GM21723 (cell line): ENCODE data around the gene NMU.
"Not testable (repeated sequence)": the region's sequence is repeated elsewhere in the genome, so short reads cannot be mapped to it uniquely, and the experiment has no call there.

ENCODE experiments used
- ATAC-seq: cut with Tn5 transposase; IDR thresholded peaks from one replicate; pipeline ENCODE4 v1.9.1; 2021; ENCODE audit warnings: mild to moderate bottlenecking, moderate library complexity; ENCODE audit not compliant: unreplicated experiment

Gene NMU

GRCh38 chr4:55625835-55626234 is 10.3 kb downstream of the NMU start:
- ATAC-seq: no peak

GRCh38 chr4:55624063-55624462 is 12.0 kb downstream of the NMU start:
- ATAC-seq: not testable (repeated sequence)

GRCh38 chr4:55618546-55619143 is 17.5 kb downstream of the NMU start:
- no peak for ATAC-seq

GRCh38 chr4:55617587-55618197 is 18.4 kb downstream of the NMU start:
- peak; percentile 100 for ATAC-seq

GRCh38 chr4:55615008-55615407 is 21.1 kb downstream of the NMU start:
- no peak for ATAC-seq

- no peak for ATAC-seq
Observed at GRCh38 chr4:55613621-55614020, 22.5 kb downstream of the NMU start.

GRCh38 chr4:55612341-55612740 is 23.8 kb downstream of the NMU start:
- no peak for ATAC-seq

GRCh38 chr4:55611358-55612059 is 24.6 kb downstream of the NMU start:
- no peak for ATAC-seq

- ATAC-seq: no peak
Observed at GRCh38 chr4:55610381-55610780, 25.7 kb downstream of the NMU start.

GRCh38 chr4:55609393-55609866 is 26.7 kb downstream of the NMU start:
- no peak for ATAC-seq

GRCh38 chr4:55608591-55608990 is 27.5 kb downstream of the NMU start:
- no peak for ATAC-seq

- ATAC-seq: no peak
Observed at GRCh38 chr4:55604996-55605395, 31.1 kb downstream of the NMU start.

GRCh38 chr4:55600640-55601039 is 35.5 kb downstream of the NMU start:
- ATAC-seq: no peak

GRCh38 chr4:55598641-55599040 is 37.5 kb downstream of the NMU start:
- ATAC-seq: no peak

GRCh38 chr4:55592014-55592413 is 44.1 kb downstream of the NMU start, which contains the start of gene PDCL2:
PDCL2 (minus strand) TSS chr4:55592245; CDS start chr4:55592109, 136 bp downstream.
- no peak for ATAC-seq

GRCh38 chr4:55588160-55588559 is 47.9 kb downstream of the NMU start:
- no peak for ATAC-seq

- ATAC-seq: not testable (repeated sequence)
Observed at GRCh38 chr4:55582773-55583172, 53.3 kb downstream of the NMU start.

GRCh38 chr4:55578341-55579010 is 57.6 kb downstream of the NMU start:
- no peak for ATAC-seq

- ATAC-seq: no peak
Observed at GRCh38 chr4:55575513-55575912, 60.6 kb downstream of the NMU start.

GRCh38 chr4:55574252-55574651 is 61.8 kb downstream of the NMU start:
- ATAC-seq: no peak

GRCh38 chr4:55571806-55572205 is 64.3 kb downstream of the NMU start:
- no peak for ATAC-seq
